Measurements from ENCODE around the gene LY86.

The LY86 gene

GRCh38 chr6:6543181-6543879 lies 45.2 kb upstream of the LY86 start:
- no peak overlapping the region for H3K4me2 ChIP-seq (ENCODE audit: low read length)
- H3K36me3 ChIP-seq (ENCODE audit: control insufficient read depth, low read length), result no peaks in the 10 kb centered on the region
- H3F3A ChIP-seq (ENCODE audit: control insufficient read depth, insufficient read depth), result no peaks in the 10 kb centered on the region
- peaks cover 31% of the 10 kb centered on the region for H3K27me3 ChIP-seq (ENCODE audit: control insufficient read depth, low read length)
- H3K4me1 ChIP-seq (ENCODE audit: control insufficient read depth, low read length), result peaks cover 12% of the 10 kb centered on the region
- H3K79me2 ChIP-seq (ENCODE audit: control insufficient read depth, low read length), result no peaks in the 10 kb centered on the region
- H3K9me3 ChIP-seq (ENCODE audit: control insufficient read depth, insufficient read depth, low read length), result peaks cover 3% of the 10 kb centered on the region; the same call in 1 of the 2 replicates
- no peaks in the 10 kb centered on the region for H3K9me2 ChIP-seq (replicated peaks; ENCODE audit: control insufficient read depth, low read length)
- H4K20me1 ChIP-seq (ENCODE audit: control insufficient read depth, insufficient read depth, low read depth, low read length), result no peaks in the 10 kb centered on the region
- no peak for TF ChIP-seq EZH2phosphoT487 (IDR thresholded peaks at IDR 0.05; ENCODE audit: borderline replicate concordance, low read length)
- TF ChIP-seq CTCF (IDR thresholded peaks at IDR 0.05; ENCODE audit: low read depth, low read length, poor library complexity, severe bottlenecking), result no peak
- no peak overlapping the region for H3K4me3 ChIP-seq (ENCODE audit: low read length)
- H3K27ac ChIP-seq (ENCODE audit: low read depth, low read length), result no peak overlapping the region

GRCh38 chr6:6545616-6546317 lies 42.8 kb upstream of the LY86 start:
- Histone ChIP-seq H3K4me1 (ENCODE audit: control insufficient read depth, low read length) (peaks cover 12% of the 10 kb centered on the region), H3K4me2 (ENCODE audit: low read length) (peak overlapping the region; percentile 89), H3K9me3 (ENCODE audit: control insufficient read depth, insufficient read depth, low read length) (peaks cover 3% of the 10 kb centered on the region; the same call in 1 of the 2 replicates), H3K27ac (ENCODE audit: low read depth, low read length) (no peak overlapping the region), H3K27me3 (ENCODE audit: control insufficient read depth, low read length) (peaks cover 27% of the 10 kb centered on the region), H4K20me1 (ENCODE audit: control insufficient read depth, insufficient read depth, low read depth, low read length) (no peaks in the 10 kb centered on the region), H3K9me2 (replicated peaks; ENCODE audit: control insufficient read depth, low read length) (no peaks in the 10 kb centered on the region), H3K36me3 (ENCODE audit: control insufficient read depth, low read length) (no peaks in the 10 kb centered on the region), H3F3A (ENCODE audit: control insufficient read depth, insufficient read depth) (no peaks in the 10 kb centered on the region), H3K79me2 (ENCODE audit: control insufficient read depth, low read length) (no peaks in the 10 kb centered on the region), H3K4me3 (ENCODE audit: low read length) (peak overlapping the region; percentile 73)
- no peak for TF ChIP-seq CTCF (IDR thresholded peaks at IDR 0.05; ENCODE audit: low read depth, low read length, poor library complexity, severe bottlenecking)
- 0 out of 2 replicates have a peak, but pooled peaks have one; percentile 21 for TF ChIP-seq EZH2phosphoT487 (IDR thresholded peaks at IDR 0.05; ENCODE audit: borderline replicate concordance, low read length)

GRCh38 chr6:6546318-6547109 lies 42.0 kb upstream of the LY86 start:
- TF ChIP-seq EZH2phosphoT487 (IDR thresholded peaks at IDR 0.05; ENCODE audit: borderline replicate concordance, low read length) (no peak), CTCF (IDR thresholded peaks at IDR 0.05; ENCODE audit: low read depth, low read length, poor library complexity, severe bottlenecking) (no peak)
- Histone ChIP-seq H3K36me3 (ENCODE audit: control insufficient read depth, low read length) (no peaks in the 10 kb centered on the region), H3K9me3 (ENCODE audit: control insufficient read depth, insufficient read depth, low read length) (peaks cover 3% of the 10 kb centered on the region; the same call in 1 of the 2 replicates), H3K4me2 (ENCODE audit: low read length) (peak overlapping the region; percentile 89), H3K27ac (ENCODE audit: low read depth, low read length) (no peak overlapping the region), H3K4me1 (ENCODE audit: control insufficient read depth, low read length) (peaks cover 12% of the 10 kb centered on the region), H3F3A (ENCODE audit: control insufficient read depth, insufficient read depth) (no peaks in the 10 kb centered on the region), H3K9me2 (replicated peaks; ENCODE audit: control insufficient read depth, low read length) (no peaks in the 10 kb centered on the region), H3K4me3 (ENCODE audit: low read length) (peak overlapping the region; percentile 73), H4K20me1 (ENCODE audit: control insufficient read depth, insufficient read depth, low read depth, low read length) (no peaks in the 10 kb centered on the region), H3K27me3 (ENCODE audit: control insufficient read depth, low read length) (peaks cover 23% of the 10 kb centered on the region), H3K79me2 (ENCODE audit: control insufficient read depth, low read length) (no peaks in the 10 kb centered on the region)

All from DOHH2 (cell line).